GM12878 (cell line): ENCODE results near the gene CALY. TPM values are rescaled to one million over a fixed set of nuclear protein-coding genes. Genes with fewer than 3 reads are reported as not detected.

Experiments
- ATAC-seq: fragments of 200-7000 bp; cut with Tn5 transposase; 3 replicates; pipeline ENCODE4 v1.9.1; 2020; ENCODE audit warnings: mild to moderate bottlenecking, moderate library complexity
- BruUV-seq: library from RNA; stranded (reverse); fragments of 400-500 nt; replicated peaks from 2 replicates; lab custom pipeline; 2021; lab: Mats Ljungman, UMichigan
- CTCF ChIA-PET: fragments of 300-600 bp; sonication (Branson Sonifier 250); formaldehyde crosslinking; extraction: SDS; loops from one replicate; lab custom pipeline; 2021; ENCODE audit warnings: inconsistent platforms; lab: Yijun Ruan, JAX
- POLR2A ChIA-PET: fragments of 350-600 bp; formaldehyde crosslinking; extraction: SDS; loops from one replicate; lab custom pipeline; 2021; ENCODE audit warnings: inconsistent platforms; lab: Charles Lee
- RAD21 ChIA-PET: fragments of 300-600 bp; sonication (Branson Sonifier 250); formaldehyde crosslinking; loops from one replicate; lab custom pipeline; 2023; ENCODE audit warnings: antibody characterized with exemption; ENCODE audit not compliant: unreplicated experiment; lab: Charles Lee
- SMC1A ChIA-PET: fragments of 300-600 bp; sonication (Branson Sonifier 250); formaldehyde crosslinking; loops from one replicate; lab custom pipeline; 2023; ENCODE audit not compliant: unreplicated experiment, uncharacterized antibody; lab: Charles Lee
- DNase-seq: peaks from one replicate; pipeline ENCODE4 v3.0.0-alpha.2; 2011; ENCODE audit warnings: low read depth, low spot score
- FAIRE-seq: peaks from 3 replicates; lab custom pipeline; 2011; peaks lifted over from hg19 to GRCh38; lab: Jason Lieb, UNC
- H2AFZ ChIP-seq: 2 replicates; pipeline ENCODE4 v1.6.0; 2011; ENCODE audit warnings: low read depth, low read length, control low read depth; ENCODE audit not compliant: control insufficient read depth
- H3K27ac ChIP-seq: 2 replicates; pipeline ENCODE4 v1.5.1; 2011; ENCODE audit warnings: control low read depth; ENCODE audit not compliant: control insufficient read depth, insufficient read depth
- H3K27me3 ChIP-seq, 2 experiments: replicated peaks in 1 of 2; 2 replicates each; pipeline versions ENCODE4 v1.6.0 to v1.6.1; 2011; ENCODE audit warnings: low read length in 1 of 2; ENCODE audit not compliant: control insufficient read depth in 2 of 2, insufficient read depth in 2 of 2
- H3K36me3 ChIP-seq, 2 experiments: 2 replicates each; pipeline ENCODE4 v1.5.1; 2011; ENCODE audit warnings: low read length in 1 of 2; ENCODE audit not compliant: control insufficient read depth in 2 of 2, insufficient read depth in 2 of 2
- H3K4me1 ChIP-seq: 2 replicates; pipeline ENCODE4 v1.6.1; 2011; ENCODE audit warnings: mild to moderate bottlenecking, low read length, moderate library complexity, mixed read lengths; ENCODE audit not compliant: control insufficient read depth, insufficient read depth
- H3K4me2 ChIP-seq: 2 replicates; pipeline ENCODE4 v1.6.0; 2011; ENCODE audit warnings: control low read depth; ENCODE audit not compliant: control insufficient read depth, insufficient read depth
- H3K4me3 ChIP-seq: fragments of 200-600 bp; sonication (generic); 2 replicates; pipeline ENCODE4 v1.5.1; 2016
- H3K79me2 ChIP-seq: 2 replicates; pipeline ENCODE4 v1.6.0; 2011; ENCODE audit warnings: low read length; ENCODE audit not compliant: control insufficient read depth, insufficient read depth
- H3K9ac ChIP-seq: 2 replicates; pipeline ENCODE4 v1.8.0; 2011; ENCODE audit warnings: low read length, control low read depth, mixed read lengths; ENCODE audit not compliant: control insufficient read depth, insufficient read depth
- H3K9me3 ChIP-seq: replicated peaks from 3 replicates; pipeline ENCODE4 v1.5.1; 2011; ENCODE audit warnings: mild to moderate bottlenecking, low read length; ENCODE audit not compliant: control insufficient read depth, insufficient read depth
- H4K20me1 ChIP-seq: 2 replicates; pipeline ENCODE4 v1.6.0; 2011; ENCODE audit not compliant: control insufficient read depth, insufficient read depth
- BHLHE40 ChIP-seq, 2 experiments: fragments of 450-650 bp in 1 of 2; IDR thresholded peaks; 2 replicates each; pipeline ENCODE4 v1.6.1; 2011 to 2017; ENCODE audit warnings: low read depth in 2 of 2, borderline replicate concordance in 1 of 2, improper control_type of control experiment in 1 of 2, low read length in 1 of 2, mild to moderate bottlenecking in 1 of 2
- BMI1 ChIP-seq: fragments of 450-650 bp; IDR thresholded peaks from 2 replicates; pipeline ENCODE4 v1.6.1; 2016; ENCODE audit warnings: mild to moderate bottlenecking, moderate library complexity, borderline replicate concordance
- BRCA1 ChIP-seq: IDR thresholded peaks from 2 replicates; pipeline ENCODE4 v1.6.1; 2011; ENCODE audit warnings: low read depth, low read length, improper control_type of control experiment
- CHD4 ChIP-seq: fragments of 200-600 bp; sonication (generic); IDR thresholded peaks from 2 replicates; pipeline ENCODE4 v1.6.1; 2016; ENCODE audit warnings: mild to moderate bottlenecking
- FOS ChIP-seq: IDR thresholded peaks from 3 replicates; pipeline ENCODE4 v1.6.1; 2011; ENCODE audit warnings: borderline replicate concordance; ENCODE audit not compliant: insufficient read length; ENCODE audit errors: extremely low read depth
- JUND ChIP-seq: IDR thresholded peaks from 2 replicates; pipeline ENCODE4 v1.6.1; 2012; ENCODE audit warnings: low read depth, mild to moderate bottlenecking, low read length, improper control_type of control experiment, moderate library complexity
- MYB ChIP-seq: fragments of 150-350 bp; IDR thresholded peaks from 2 replicates; pipeline ENCODE4 v1.6.1; 2014; ENCODE audit warnings: mild to moderate bottlenecking, low read depth, low read length, borderline replicate concordance
- NFYB ChIP-seq: IDR thresholded peaks from 2 replicates; pipeline ENCODE4 v1.6.1; 2011; ENCODE audit warnings: low read depth, mild to moderate bottlenecking, low read length, improper control_type of control experiment, moderate library complexity; ENCODE audit not compliant: insufficient read depth
- RB1 ChIP-seq: fragments of 450-650 bp; formaldehyde crosslinking; IDR thresholded peaks from 2 replicates; pipeline ENCODE4 v1.6.1; 2017; ENCODE audit warnings: mild to moderate bottlenecking, borderline replicate concordance
- SREBF1 ChIP-seq: IDR thresholded peaks from 2 replicates; pipeline ENCODE4 v1.6.1; 2012; ENCODE audit warnings: mild to moderate bottlenecking, low read length
- STAT3 ChIP-seq: IDR thresholded peaks from 2 replicates; pipeline ENCODE4 v1.6.1; 2011; ENCODE audit warnings: low read depth, low read length, improper control_type of control experiment
- TCF7 ChIP-seq: IDR thresholded peaks from 2 replicates; pipeline ENCODE4 v1.6.1; 2014; ENCODE audit warnings: antibody characterized with exemption, borderline replicate concordance
- ZNF207 ChIP-seq: fragments of 450-650 bp; IDR thresholded peaks from 2 replicates; pipeline ENCODE4 v1.6.1; 2014; ENCODE audit warnings: antibody characterized with exemption, mild to moderate bottlenecking, borderline replicate concordance
- ZNF622 ChIP-seq: fragments of 450-650 bp; IDR thresholded peaks from 2 replicates; pipeline ENCODE4 v1.6.1; 2017; ENCODE audit warnings: mild to moderate bottlenecking, inconsistent platforms
- WGBS: methylation state at CpG from one replicate; pipeline ENCODE4 v1.1.6; 2016; ENCODE audit warnings: low lambda C conversion rate; ENCODE audit not compliant: insufficient replicate concordance, insufficient coverage; ENCODE audit errors: missing lambda C conversion rate; 5-methylcytosine and 5-hydroxymethylcytosine counted together
- in situ Hi-C: fragments of 300-500 bp; cut with MboI; formaldehyde crosslinking; loops from 9 replicates; pipeline ENCODE4 v1.14.3; 2018; ENCODE audit warnings: mixed read lengths
- intact Hi-C: fragments of 100-400 bp; cut with micrococcal nuclease; formaldehyde crosslinking; loops from one replicate; pipeline ENCODE4 v1.14.2; 2022; ENCODE audit not compliant: unreplicated experiment
- polyA plus RNA-seq, 11 experiments: library from polyadenylated mRNA; depleted of rRNA in 4 of 11; unstranded in 6 of 11; stranded (reverse) in 5 of 11; fragments of >200 nt; fragmentation: Nextera tagmentation in 4 of 11; fragmentation: Illumina TruSeq in 1 of 11; extraction: Ambion mirVana in 4 of 11; extraction: Trizol in 1 of 11; gene quantifications; 1 replicate in 1 of 11; 2 replicates in 10 of 11; pipeline versions ENCODE4 v1.2.1 to v1.2.3, GENCODE V29; 2011 to 2016; ENCODE audit warnings: inconsistent platforms in 2 of 11, missing spikeins in 2 of 11, low read depth in 1 of 11
- total RNA-seq, 4 experiments: library from RNA; depleted of rRNA in 3 of 4; stranded (reverse); fragments of >200 nt in 3 of 4; fragmentation: Illumina TruSeq in 1 of 4; extraction: Trizol in 1 of 4; gene quantifications; 2 replicates each; pipeline versions ENCODE4 v1.2.1 to v1.2.3, GENCODE V29; 2013 to 2021
- TF ChIP-seq, protein P1 (sequence below): fragments of 450-650 bp; IDR thresholded peaks from 2 replicates; pipeline ENCODE4 v1.6.1; 2018; ENCODE audit warnings: mild to moderate bottlenecking, low read depth, moderate library complexity; ENCODE audit not compliant: partially characterized antibody
- TF ChIP-seq, protein P2 (sequence below): fragments of 450-650 bp; IDR thresholded peaks from 2 replicates; pipeline ENCODE4 v1.6.1; 2016; ENCODE audit warnings: mild to moderate bottlenecking

The CALY gene
- total and polyA plus RNA-seq, 10 of the 15 experiments (the other 5 are each of a cell fraction or from before 2014, with no cell fraction given) = 0.07 TPM; not detected in 9

DNA sequence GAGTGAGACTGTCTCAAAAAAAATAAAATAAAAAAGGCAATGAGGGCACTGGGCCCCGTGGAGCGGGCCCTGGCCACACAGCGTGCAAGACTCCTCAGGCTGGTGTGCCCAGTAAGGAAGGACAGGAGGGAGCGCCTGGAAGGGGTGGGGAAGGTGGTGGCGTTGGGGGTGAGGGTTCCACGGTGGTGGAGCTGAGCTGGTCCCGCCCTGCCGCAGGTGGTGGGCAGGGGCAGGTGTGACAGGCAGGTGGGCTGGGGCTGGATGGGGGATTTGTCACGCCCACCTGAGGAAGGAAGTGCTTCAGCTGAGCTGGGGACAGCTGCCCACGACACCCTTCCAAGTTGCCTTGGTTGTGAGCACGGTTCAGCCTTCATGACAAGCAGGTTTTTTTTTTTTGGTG is 9.7 kb upstream of the CALY start:
- no peak overlapping the region for H3K4me3 ChIP-seq
- H3K4me2 ChIP-seq = no peak overlapping the region
- no peak overlapping the region for H3K9ac ChIP-seq
- intact Hi-C loops (no loop called here), in situ Hi-C loops (no loop called here)
- H4K20me1 ChIP-seq = no peaks in the 10 kb centered on the region
- FAIRE-seq = no peak
- no peaks in the 10 kb centered on the region for H3K4me1 ChIP-seq
- H2AFZ ChIP-seq = no peak overlapping the region
- POLR2A ChIA-PET = no interaction called here
- no peaks in the 10 kb centered on the region for H3K9me3 ChIP-seq
- CTCF ChIA-PET = no interaction called here
- no peak for DNase-seq
- H3K27me3 ChIP-seq = no peaks in the 10 kb centered on the region; a peak in 1 of 4 replicates
- TF ChIP-seq BRCA1 = no peak
- TF ChIP-seq NFYB = no peak
- TF ChIP-seq TCF7 = no peak
- no peak for TF ChIP-seq MYB
- TF ChIP-seq BHLHE40 (IDR thresholded peaks at IDR 0.05; ENCODE audit: borderline replicate concordance in 1 of 2, low read depth in 2 of 2, low read length in 1 of 2) = no peak
- TF ChIP-seq JUND = no peak
- TF ChIP-seq ZNF622 = no peak
- TF ChIP-seq SREBF1 = no peak
- TF ChIP-seq, protein P1, sequence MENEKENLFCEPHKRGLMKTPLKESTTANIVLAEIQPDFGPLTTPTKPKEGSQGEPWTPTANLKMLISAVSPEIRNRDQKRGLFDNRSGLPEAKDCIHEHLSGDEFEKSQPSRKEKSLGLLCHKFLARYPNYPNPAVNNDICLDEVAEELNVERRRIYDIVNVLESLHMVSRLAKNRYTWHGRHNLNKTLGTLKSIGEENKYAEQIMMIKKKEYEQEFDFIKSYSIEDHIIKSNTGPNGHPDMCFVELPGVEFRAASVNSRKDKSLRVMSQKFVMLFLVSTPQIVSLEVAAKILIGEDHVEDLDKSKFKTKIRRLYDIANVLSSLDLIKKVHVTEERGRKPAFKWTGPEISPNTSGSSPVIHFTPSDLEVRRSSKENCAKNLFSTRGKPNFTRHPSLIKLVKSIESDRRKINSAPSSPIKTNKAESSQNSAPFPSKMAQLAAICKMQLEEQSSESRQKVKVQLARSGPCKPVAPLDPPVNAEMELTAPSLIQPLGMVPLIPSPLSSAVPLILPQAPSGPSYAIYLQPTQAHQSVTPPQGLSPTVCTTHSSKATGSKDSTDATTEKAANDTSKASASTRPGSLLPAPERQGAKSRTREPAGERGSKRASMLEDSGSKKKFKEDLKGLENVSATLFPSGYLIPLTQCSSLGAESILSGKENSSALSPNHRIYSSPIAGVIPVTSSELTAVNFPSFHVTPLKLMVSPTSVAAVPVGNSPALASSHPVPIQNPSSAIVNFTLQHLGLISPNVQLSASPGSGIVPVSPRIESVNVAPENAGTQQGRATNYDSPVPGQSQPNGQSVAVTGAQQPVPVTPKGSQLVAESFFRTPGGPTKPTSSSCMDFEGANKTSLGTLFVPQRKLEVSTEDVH = no peak
- no peak for TF ChIP-seq ZNF207
- TF ChIP-seq RB1 = no peak
- TF ChIP-seq, protein P2, sequence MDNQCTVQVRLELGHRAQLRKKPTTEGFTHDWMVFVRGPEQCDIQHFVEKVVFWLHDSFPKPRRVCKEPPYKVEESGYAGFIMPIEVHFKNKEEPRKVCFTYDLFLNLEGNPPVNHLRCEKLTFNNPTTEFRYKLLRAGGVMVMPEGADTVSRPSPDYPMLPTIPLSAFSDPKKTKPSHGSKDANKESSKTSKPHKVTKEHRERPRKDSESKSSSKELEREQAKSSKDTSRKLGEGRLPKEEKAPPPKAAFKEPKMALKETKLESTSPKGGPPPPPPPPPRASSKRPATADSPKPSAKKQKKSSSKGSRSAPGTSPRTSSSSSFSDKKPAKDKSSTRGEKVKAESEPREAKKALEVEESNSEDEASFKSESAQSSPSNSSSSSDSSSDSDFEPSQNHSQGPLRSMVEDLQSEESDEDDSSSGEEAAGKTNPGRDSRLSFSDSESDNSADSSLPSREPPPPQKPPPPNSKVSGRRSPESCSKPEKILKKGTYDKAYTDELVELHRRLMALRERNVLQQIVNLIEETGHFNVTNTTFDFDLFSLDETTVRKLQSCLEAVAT = no peak
- TF ChIP-seq FOS = no peak
- TF ChIP-seq BMI1 = no peak
- TF ChIP-seq CHD4 = no peak
- no peak for TF ChIP-seq STAT3
- H3K79me2 ChIP-seq = no peaks in the 10 kb centered on the region
- ATAC-seq = no peak
- SMC1A ChIA-PET = no interaction called here
- 24% methylated on average over 11 of the region's 11 CpGs for WGBS
- H3K27ac ChIP-seq = no peak overlapping the region
- no TSS peak for BruUV-seq
- no peaks in the 10 kb centered on the region for H3K36me3 ChIP-seq
- RAD21 ChIA-PET = no interaction called here
